NCI-H345 treated with DMSO at 0.1 percent for 48 hours (cell line): ENCODE data around the gene WNK1.
"Not testable (repeated sequence)": the region's sequence is repeated elsewhere in the genome, so short reads cannot be mapped to it uniquely, and the experiment has no call there.

Experiments used
- DNase-seq: peaks from one replicate; lab custom pipeline; 2025; ENCODE audit not compliant: unreplicated experiment; lab: John Stamatoyannopoulos, UW

Gene WNK1

GRCh38 chr12:740921-741320 lies 11.5 kb upstream of the WNK1 start:
- no peak for DNase-seq

- DNase-seq: peak; percentile 25
Measured at GRCh38 chr12:749751-750270, 2.6 kb upstream of the WNK1 start.

GRCh38 chr12:750366-751191 lies 1.8 kb upstream of the WNK1 start:
- DNase-seq: peak; percentile 58

GRCh38 chr12:751192-751998 lies 984 bp upstream of the WNK1 start:
- peak; percentile 90 for DNase-seq

- DNase-seq: no peak
Measured at GRCh38 chr12:752695-753610, 574 bp downstream of the WNK1 start.

- DNase-seq: no peak
Measured at GRCh38 chr12:753611-754472, 1.5 kb downstream of the WNK1 start.

- DNase-seq: no peak
Measured at GRCh38 chr12:754473-754820, 2.1 kb downstream of the WNK1 start.

GRCh38 chr12:754851-755562 lies 2.6 kb downstream of the WNK1 start:
- no peak for DNase-seq

GRCh38 chr12:759628-760027 lies 7.2 kb downstream of the WNK1 start:
- no peak for DNase-seq

GRCh38 chr12:761256-761655 lies 8.9 kb downstream of the WNK1 start:
- no peak for DNase-seq

- DNase-seq: no peak
Measured at GRCh38 chr12:765840-766239, 13.5 kb downstream of the WNK1 start.

GRCh38 chr12:768434-768833 lies 16.1 kb downstream of the WNK1 start:
- DNase-seq: no peak

- no peak for DNase-seq
Measured at GRCh38 chr12:770479-770878, 18.1 kb downstream of the WNK1 start.

- no peak for DNase-seq
Measured at GRCh38 chr12:772056-772697, 19.8 kb downstream of the WNK1 start.

- no peak for DNase-seq
Measured at GRCh38 chr12:774051-774614, 21.8 kb downstream of the WNK1 start.

GRCh38 chr12:775973-776771 lies 23.8 kb downstream of the WNK1 start:
- DNase-seq: not testable (repeated sequence)

GRCh38 chr12:776772-777373 lies 24.5 kb downstream of the WNK1 start:
- not testable (repeated sequence) for DNase-seq
